ENCODE measurements around the gene CPLX3.

CPLX3 gene

GRCh38 chr15:74828835-74829234, 2.4 kb downstream of the CPLX3 start:
- no peak for DNase-seq (ENCODE audit: low read depth)

GRCh38 chr15:74829486-74829885, 3.1 kb downstream of the CPLX3 start:
- DNase-seq (ENCODE audit: low read depth): no peak

GRCh38 chr15:74829991-74830390, 3.6 kb downstream of the CPLX3 start:
- no peak for DNase-seq (ENCODE audit: low read depth)

- DNase-seq (ENCODE audit: low read depth): no peak
Observed at GRCh38 chr15:74830868-74831267, 4.4 kb downstream of the CPLX3 start.

- DNase-seq (ENCODE audit: low read depth): no peak
Observed at GRCh38 chr15:74831813-74832495, 5.5 kb downstream of the CPLX3 start.

- DNase-seq (ENCODE audit: low read depth): no peak
Observed at GRCh38 chr15:74832826-74833225, 6.4 kb downstream of the CPLX3 start.

GRCh38 chr15:74833376-74834107, 7.1 kb downstream of the CPLX3 start:
- DNase-seq (ENCODE audit: low read depth): no peak

GRCh38 chr15:74835312-74835823, 8.9 kb downstream of the CPLX3 start:
- no peak for DNase-seq (ENCODE audit: low read depth)

GRCh38 chr15:74836846-74837245, 10.4 kb downstream of the CPLX3 start:
- DNase-seq (ENCODE audit: low read depth): no peak

- DNase-seq (ENCODE audit: low read depth): no peak
Observed at GRCh38 chr15:74837482-74838136, 11.2 kb downstream of the CPLX3 start.

GRCh38 chr15:74838137-74838516, 11.7 kb downstream of the CPLX3 start:
- DNase-seq (ENCODE audit: low read depth): no peak

- no peak for DNase-seq (ENCODE audit: low read depth)
Observed at GRCh38 chr15:74838746-74839525, 12.5 kb downstream of the CPLX3 start.

GRCh38 chr15:74839526-74840395, 13.3 kb downstream of the CPLX3 start:
- no peak for DNase-seq (ENCODE audit: low read depth)

- no peak for DNase-seq (ENCODE audit: low read depth)
Observed at GRCh38 chr15:74840851-74841775, 14.7 kb downstream of the CPLX3 start.

GRCh38 chr15:74841891-74842373, 15.5 kb downstream of the CPLX3 start:
- no peak for DNase-seq (ENCODE audit: low read depth)

- DNase-seq (ENCODE audit: low read depth): no peak
Observed at GRCh38 chr15:74842581-74843444, 16.4 kb downstream of the CPLX3 start, which contains the start of gene ULK3. TSS of gene ULK3 (minus strand) at chr15:74843156. CDS start at chr15:74843105, 51 bp downstream.

GRCh38 chr15:74843445-74843828, 17.0 kb downstream of the CPLX3 start:
- DNase-seq (ENCODE audit: low read depth): no peak

- DNase-seq (ENCODE audit: low read depth): no peak
Observed at GRCh38 chr15:74843891-74844299, 17.5 kb downstream of the CPLX3 start.
